OCI-LY3 (cell line): ENCODE results near the gene RASA4.
"Not testable (repeated sequence)": the region's sequence is repeated elsewhere in the genome, so short reads cannot be mapped to it uniquely, and the experiment has no call there.

Experiments used
- CTCF ChIP-seq: fragments of 200-600, 300-600 bp; sonication (generic); IDR thresholded peaks from 2 replicates; pipeline ENCODE4 v1.5.1; 2014; ENCODE audit warnings: antibody characterized with exemption, low read length, low read depth
- EZH2phosphoT487 ChIP-seq: fragments of 200-600 bp; shearing (Covaris generic); IDR thresholded peaks from 2 replicates; pipeline ENCODE4 v1.6.1; 2018; ENCODE audit warnings: antibody characterized with exemption, mixed run types, low read depth

GRCh38 chr7:102647813-102648212 is 31.3 kb upstream of the RASA4 start:
- not testable (repeated sequence) for TF ChIP-seq CTCF, EZH2phosphoT487
